Parathyroid adenoma (tissue), 2 donors: Measurements from ENCODE around the gene JPH2.
A peak's percentile ranks its signal among the peaks of the same experiment; 100 is the strongest.
"Not testable (repeated sequence)": the region's sequence is repeated elsewhere in the genome, so short reads cannot be mapped to it uniquely, and the experiment has no call there.

ENCODE experiments used
- H2AFZ ChIP-seq: fragments of 300-600 bp; sonication (generic); one replicate; pipeline ENCODE4 v1.7.0; 2017; ENCODE audit warnings: antibody characterized with exemption, mild to moderate bottlenecking
- H3K27ac ChIP-seq: fragments of 300-600 bp; sonication (generic); one replicate; pipeline ENCODE4 v1.7.0; 2017
- H3K27me3 ChIP-seq: fragments of 300-600 bp; sonication (generic); one replicate; pipeline ENCODE4 v1.7.0; 2017; ENCODE audit warnings: low read length; ENCODE audit not compliant: control insufficient read depth, insufficient read depth
- H3K36me3 ChIP-seq: fragments of 300-600 bp; sonication (generic); one replicate; pipeline ENCODE4 v1.7.0; 2017; ENCODE audit warnings: low read length; ENCODE audit not compliant: control insufficient read depth, insufficient read depth
- H3K4me1 ChIP-seq: fragments of 300-600 bp; sonication (generic); one replicate; pipeline ENCODE4 v1.7.0; 2017; ENCODE audit warnings: control low read depth
- H3K4me2 ChIP-seq: fragments of 300-600 bp; sonication (generic); one replicate; pipeline ENCODE4 v1.7.0; 2017; ENCODE audit warnings: low read length
- H3K4me3 ChIP-seq: fragments of 300-600 bp; sonication (generic); one replicate; pipeline ENCODE4 v1.7.0; 2017; ENCODE audit warnings: low read depth, low read length
- H3K79me2 ChIP-seq: fragments of 300-600 bp; sonication (generic); one replicate; pipeline ENCODE4 v1.7.0; 2017; ENCODE audit warnings: control low read depth
- H3K9ac ChIP-seq: fragments of 300-600 bp; sonication (generic); one replicate; pipeline ENCODE4 v1.7.0; 2017; ENCODE audit warnings: mild to moderate bottlenecking
- H3K9me3 ChIP-seq: fragments of 300-600 bp; sonication (generic); one replicate; pipeline ENCODE4 v1.7.0; 2017; ENCODE audit warnings: low read length; ENCODE audit not compliant: control insufficient read depth
- CTCF ChIP-seq: fragments of 300-600 bp; sonication (generic); IDR thresholded peaks from one replicate; pipeline ENCODE4 v1.7.0; 2017; ENCODE audit warnings: antibody characterized with exemption, mild to moderate bottlenecking
- donor health status: primary hyperparathyroidism.

JPH2 gene

GRCh38 chr20:44187054-44187771, at the start of gene JPH2:
TSS of gene JPH2 (minus strand) at chr20:44187188. CDS start at chr20:44186705, 483 bp downstream.
- H3K9me3 ChIP-seq: no peaks in the 10 kb centered on the region
- no peak for TF ChIP-seq CTCF
- no peaks in the 10 kb centered on the region for H3K27me3 ChIP-seq
- peaks cover 5% of the 10 kb centered on the region for H3K4me1 ChIP-seq
- peak within 1 kb of the TSS; percentile 35 for H2AFZ ChIP-seq
- H3K9ac ChIP-seq: no peak within 1 kb of the TSS
- H3K4me3 ChIP-seq: peak within 1 kb of the TSS; percentile 33
- H3K27ac ChIP-seq: no peak within 1 kb of the TSS
- peak within 1 kb of the TSS; percentile 54 for H3K4me2 ChIP-seq
- no peaks in the 10 kb centered on the region for H3K79me2 ChIP-seq
- H3K36me3 ChIP-seq: no peaks in the 10 kb centered on the region

- Histone ChIP-seq H3K4me2 (no peak overlapping the region), H3K4me1 (no peaks in the 10 kb centered on the region), H3K27me3 (no peaks in the 10 kb centered on the region), H3K27ac (no peak overlapping the region), H2AFZ (no peak overlapping the region), H3K36me3 (no peaks in the 10 kb centered on the region), H3K9me3 (no peaks in the 10 kb centered on the region), H3K9ac (no peak overlapping the region), H3K4me3 (no peak overlapping the region), H3K79me2 (no peaks in the 10 kb centered on the region)
- TF ChIP-seq CTCF: no peak
Measured at GRCh38 chr20:44235702-44236101, 48.7 kb upstream of the JPH2 start.

DNA sequence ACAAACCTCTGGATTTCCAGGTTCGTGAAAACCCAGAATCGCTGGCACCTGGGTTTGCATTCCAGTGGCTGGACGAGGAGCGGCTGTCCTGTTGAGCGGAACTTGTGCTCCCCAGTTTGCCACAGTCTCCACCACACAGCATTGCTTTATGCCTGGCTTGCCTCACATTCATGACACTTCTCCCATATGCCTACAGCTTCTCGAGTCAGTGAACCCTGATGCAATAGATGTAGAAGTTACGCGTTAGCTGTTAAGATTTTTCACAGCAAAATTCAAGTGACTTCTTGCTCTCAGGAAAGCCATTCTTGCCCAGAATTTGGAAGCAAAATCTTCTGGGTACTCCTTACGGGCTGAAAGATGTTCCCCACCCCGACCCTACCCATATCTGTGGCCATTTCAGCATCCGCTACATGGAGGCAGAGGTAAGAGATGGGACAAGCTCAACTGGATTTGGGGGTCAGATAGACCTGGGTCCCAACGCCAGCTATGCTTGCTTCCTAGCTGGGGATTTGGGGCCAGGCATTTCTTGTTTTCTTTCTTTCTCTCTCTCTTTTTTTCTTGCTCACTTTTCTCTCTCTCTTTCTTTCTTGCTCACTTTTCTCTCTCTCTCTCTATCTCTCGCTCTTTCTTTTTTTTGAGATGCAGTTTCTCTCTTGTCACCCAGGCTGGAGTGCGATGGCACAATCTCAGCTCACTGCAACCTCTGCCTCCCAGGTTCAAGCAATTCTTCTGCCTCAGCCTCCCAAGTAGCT, 47.8 kb upstream of the JPH2 start:
- no peak overlapping the region for H3K27ac ChIP-seq
- H3K9ac ChIP-seq: no peak overlapping the region
- H3K4me1 ChIP-seq: no peaks in the 10 kb centered on the region
- no peaks in the 10 kb centered on the region for H3K79me2 ChIP-seq
- no peaks in the 10 kb centered on the region for H3K9me3 ChIP-seq
- no peaks in the 10 kb centered on the region for H3K36me3 ChIP-seq
- H2AFZ ChIP-seq: no peak overlapping the region
- H3K4me3 ChIP-seq: no peak overlapping the region
- TF ChIP-seq CTCF: no peak
- no peaks in the 10 kb centered on the region for H3K27me3 ChIP-seq
- no peak overlapping the region for H3K4me2 ChIP-seq

- Histone ChIP-seq H3K27me3 (no peaks in the 10 kb centered on the region), H3K4me1 (no peaks in the 10 kb centered on the region), H3K27ac (no peak overlapping the region), H3K36me3 (no peaks in the 10 kb centered on the region), H3K79me2 (no peaks in the 10 kb centered on the region), H3K4me2 (no peak overlapping the region), H3K4me3 (no peak overlapping the region), H3K9ac (no peak overlapping the region), H2AFZ (no peak overlapping the region), H3K9me3 (no peaks in the 10 kb centered on the region)
- TF ChIP-seq CTCF: no peak
Measured at GRCh38 chr20:44233436-44234016, 46.5 kb upstream of the JPH2 start.

DNA sequence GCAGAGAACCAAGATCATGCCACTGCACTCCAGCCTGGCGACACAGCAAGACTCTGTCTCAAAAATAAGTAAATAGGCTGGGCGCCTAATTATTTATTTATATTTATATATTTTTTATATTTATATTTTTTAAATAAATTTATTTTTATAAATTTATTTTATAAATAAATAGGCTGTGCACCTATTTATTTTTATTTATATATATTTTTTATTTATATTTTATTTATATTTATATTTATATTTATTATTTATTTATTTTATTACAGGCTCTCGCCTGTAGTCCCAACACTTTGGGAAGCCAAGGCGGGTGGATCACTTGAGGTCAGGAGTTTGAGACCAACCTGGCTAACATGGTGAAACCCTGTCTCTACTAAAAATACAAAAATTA, 45.5 kb upstream of the JPH2 start:
- H3K9ac ChIP-seq, H3K4me3 ChIP-seq, H3K4me2 ChIP-seq, H3K36me3 ChIP-seq, H3K27ac ChIP-seq, H3K27me3 ChIP-seq, H3K79me2 ChIP-seq, H2AFZ ChIP-seq, H3K4me1 ChIP-seq, H3K9me3 ChIP-seq: not testable (repeated sequence)
